ENCODE data around the gene TRIM9. TPM values are rescaled to one million over a fixed set of nuclear protein-coding genes. Genes with fewer than 3 reads are reported as not detected.

TRIM9 gene
- total and polyA plus RNA-seq, 9 of the 15 experiments (the other 6 are each of a cell fraction or from before 2014, with no cell fraction given), result 0.03 to 0.15 (median 0.04) TPM; not detected in 4

DNA sequence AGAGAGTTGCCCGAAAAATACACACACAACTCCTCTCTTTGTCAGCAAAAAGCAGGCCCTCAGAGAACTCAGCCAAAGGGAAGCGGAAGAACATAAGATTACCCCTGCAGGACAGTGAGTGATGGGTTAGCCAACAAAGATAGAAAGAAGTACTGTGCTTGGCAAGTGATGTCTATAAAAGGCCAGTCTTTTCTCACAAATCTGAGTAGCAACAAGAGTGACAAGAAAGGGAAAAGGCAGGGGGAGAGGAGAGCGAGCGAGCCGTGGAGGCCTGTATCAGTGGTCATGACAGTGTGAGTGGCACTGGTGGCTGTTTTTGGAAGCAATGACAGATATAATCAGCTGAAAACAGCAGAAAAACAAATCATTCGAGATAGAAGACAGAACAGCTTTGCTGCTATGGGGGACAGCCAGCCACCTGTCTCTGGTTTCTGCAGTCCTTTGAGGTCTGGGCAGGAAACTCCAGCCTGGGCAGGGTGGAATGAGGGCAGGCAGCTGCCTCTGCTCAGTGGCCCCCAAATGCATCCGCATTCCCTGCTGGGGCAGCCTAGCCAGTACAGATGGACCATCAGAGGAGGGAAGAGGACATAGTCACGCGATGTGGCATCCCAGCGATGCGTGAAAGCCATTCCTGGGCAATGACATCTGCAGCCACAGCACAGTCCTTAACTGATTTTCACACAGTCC lies 74.7 kb downstream of the TRIM9 start:
- H2AFZ ChIP-seq (ENCODE audit: low read depth, low read length), result no peak overlapping the region
- FAIRE-seq, result no peak
- no peaks in the 10 kb centered on the region for H3K36me3 ChIP-seq (ENCODE audit: control insufficient read depth, insufficient read depth, low read length)
- no TSS peak for BruUV-seq (replicated peaks)
- H3K27me3 ChIP-seq (ENCODE audit: control insufficient read depth in 2 of 2, insufficient read depth in 2 of 2, low read length in 2 of 2), result peaks cover 0 to 6% of the 10 kb centered on the region in 2 experiments; a peak in 1 of 5 replicates
- H3K27ac ChIP-seq (ENCODE audit: extremely low read depth, low read depth, low read length), result no peak overlapping the region
- WGBS (ENCODE audit: insufficient coverage, low coverage, missing lambda C conversion rate), result 0% methylated on average over 8 of the region's 11 CpGs
- no peaks in the 10 kb centered on the region for H3K9me1 ChIP-seq (ENCODE audit: control insufficient read depth, insufficient read depth, low read length)
- H3K4me2 ChIP-seq (ENCODE audit: insufficient read depth, low read length), result no peak overlapping the region
- in situ Hi-C loops (cut with MboI) (no loop called here), intact Hi-C loops (cut with micrococcal nuclease) (no loop called here)
- ATAC-seq, result no peak
- no peak for TF ChIP-seq BDP1 (IDR thresholded peaks at IDR 0.05; ENCODE audit: insufficient read depth, insufficient read length)
- TF ChIP-seq ETV1 (tag; conservative IDR thresholded peaks at IDR 0.05; ENCODE audit: low read depth), result no peak
- TF ChIP-seq RBM17 (IDR thresholded peaks at IDR 0.05; ENCODE audit: borderline replicate concordance, low read depth, low read length), result no peak
- DNase-seq (ENCODE audit: extremely low read depth in 1 of 4, low spot score in 3 of 4), result no peak
- CTCF ChIA-PET (ENCODE audit: low intra/inter-chr PET ratio), result no interaction called here
- no peaks in the 10 kb centered on the region for H3K4me1 ChIP-seq (replicated peaks in 1 of 2; ENCODE audit: control insufficient read depth in 2 of 2, insufficient read depth in 2 of 2, low read length in 2 of 2)
- no peaks in the 10 kb centered on the region for H3K9me3 ChIP-seq (replicated peaks; ENCODE audit: control insufficient read depth, insufficient read depth, low read depth, low read length)
- no peak overlapping the region for H3K4me3 ChIP-seq
- H3K9ac ChIP-seq (ENCODE audit: insufficient read depth in 1 of 2, low read depth in 2 of 2, low read length in 2 of 2), result no peak overlapping the region
- H3K79me2 ChIP-seq (ENCODE audit: control insufficient read depth, insufficient read depth, low read length), result no peaks in the 10 kb centered on the region
- no peaks in the 10 kb centered on the region for H4K20me1 ChIP-seq (replicated peaks; ENCODE audit: control insufficient read depth, insufficient read depth, low read length)
- POLR2A ChIA-PET, result no interaction called here

GRCh38 chr14:51019089-51019488 lies 75.8 kb downstream of the TRIM9 start:
- no peak for FAIRE-seq
- 9% methylated on average over 1 of the region's 1 CpG for WGBS (ENCODE audit: insufficient coverage, low coverage, missing lambda C conversion rate)
- CTCF ChIA-PET (ENCODE audit: low intra/inter-chr PET ratio), result no interaction called here
- Histone ChIP-seq H3K9me3 (replicated peaks; ENCODE audit: control insufficient read depth, insufficient read depth, low read depth, low read length) (no peaks in the 10 kb centered on the region), H3K4me1 (replicated peaks in 1 of 2; ENCODE audit: control insufficient read depth in 2 of 2, insufficient read depth in 2 of 2, low read length in 2 of 2) (no peaks in the 10 kb centered on the region), H3K27ac (ENCODE audit: extremely low read depth, low read depth, low read length) (no peak overlapping the region), H3K36me3 (ENCODE audit: control insufficient read depth, insufficient read depth, low read length) (no peaks in the 10 kb centered on the region), H3K9ac (ENCODE audit: insufficient read depth in 1 of 2, low read depth in 2 of 2, low read length in 2 of 2) (no peak overlapping the region), H3K4me3 (no peak overlapping the region), H3K4me2 (ENCODE audit: insufficient read depth, low read length) (no peak overlapping the region), H3K9me1 (ENCODE audit: control insufficient read depth, insufficient read depth, low read length) (no peaks in the 10 kb centered on the region), H3K79me2 (ENCODE audit: control insufficient read depth, insufficient read depth, low read length) (no peaks in the 10 kb centered on the region), H2AFZ (ENCODE audit: low read depth, low read length) (no peak overlapping the region), H3K27me3 (ENCODE audit: control insufficient read depth in 2 of 2, insufficient read depth in 2 of 2, low read length in 2 of 2) (peaks cover 0 to 6% of the 10 kb centered on the region in 2 experiments; a peak in 1 of 5 replicates), H4K20me1 (replicated peaks; ENCODE audit: control insufficient read depth, insufficient read depth, low read length) (no peaks in the 10 kb centered on the region)
- TF ChIP-seq ZKSCAN8 (CRISPR knock-in tag; IDR thresholded peaks at IDR 0.05) (no peak), HIVEP1 (CRISPR knock-in tag; IDR thresholded peaks at IDR 0.05) (no peak), POU5F1 (IDR thresholded peaks at IDR 0.05; ENCODE audit: borderline replicate concordance, low read depth, low read length, partially characterized antibody) (no peak), ZNF175 (CRISPR knock-in tag; IDR thresholded peaks at IDR 0.05; ENCODE audit: low read depth) (no peak), SAFB (IDR thresholded peaks at IDR 0.05; ENCODE audit: borderline replicate concordance, low read depth, low read length) (no peak), CHCHD3 (CRISPR knock-in tag; IDR thresholded peaks at IDR 0.05) (no peak), ELF2 (CRISPR knock-in tag; IDR thresholded peaks at IDR 0.05) (no peak), DIDO1 (tag; IDR thresholded peaks at IDR 0.05; ENCODE audit: low read depth) (no peak), TAF15 (IDR thresholded peaks at IDR 0.05; ENCODE audit: low read depth, low read length) (no peak)
- BruUV-seq (replicated peaks), result no TSS peak
- POLR2A ChIA-PET, result no interaction called here
- intact Hi-C loops (cut with micrococcal nuclease) (no loop called here), in situ Hi-C loops (cut with MboI) (no loop called here)
- ATAC-seq, result no peak
- no peak for DNase-seq (ENCODE audit: extremely low read depth in 1 of 4, low spot score in 3 of 4)

Measured in K562 (cell line).